Adipose tissue (tissue), 3 donors: ENCODE results near the gene BAIAP3. TPM values are rescaled to one million over a fixed set of nuclear protein-coding genes. Genes with fewer than 3 reads are reported as not detected.

Source experiments
- H3K27ac ChIP-seq: one replicate; pipeline ENCODE4 v1.5.1; 2013; ENCODE audit warnings: low read depth, low read length
- WGBS, 3 donors: extraction: QIAGEN DNeasy Blood & Tissue Kit; methylation state at CpG; one replicate each; pipeline ENCODE4 v1.1.7; 2013; 5-methylcytosine and 5-hydroxymethylcytosine counted together
- polyA plus RNA-seq, 3 donors: library from polyadenylated mRNA; stranded (reverse); fragments of 200-250 nt; gene quantifications; one replicate each; pipeline ENCODE4 v1.2.3, GENCODE V29; 2013
- donor health status: healthy with polysubstance abuse.
- donor health status: Bipolar disorder and iron deficiency.
- donor health status: healthy.

BAIAP3 gene
- polyA plus RNA-seq, 3 donors: 2.7 to 11.4 (median 6.2) TPM

- 88 to 89% (median 88%) methylated on average over 37 to 38 of the region's 38 CpGs for WGBS, 3 donors
- H3K27ac ChIP-seq: no peak overlapping the region
These were observed 19.6 kb upstream of the BAIAP3 start for GRCh38 chr16:1313721-1314369.

- H3K27ac ChIP-seq: no peak overlapping the region
- WGBS, 3 donors: 82 to 90% (median 85%) methylated on average over 28 of the region's 28 CpGs
These were observed 18.9 kb upstream of the BAIAP3 start for GRCh38 chr16:1314399-1315068.

GRCh38 chr16:1315081-1316032, 18.1 kb upstream of the BAIAP3 start:
- H3K27ac ChIP-seq: no peak overlapping the region
- 84 to 85% (median 84%) methylated on average over 36 to 46 of the region's 46 CpGs for WGBS, 3 donors

- no peak overlapping the region for H3K27ac ChIP-seq
- 85 to 92% (median 88%) methylated on average over 14 of the region's 14 CpGs for WGBS, 3 donors
These were observed 17.4 kb upstream of the BAIAP3 start for GRCh38 chr16:1316033-1316405.

- 88 to 93% (median 90%) methylated on average over 32 of the region's 32 CpGs for WGBS, 3 donors
- no peak overlapping the region for H3K27ac ChIP-seq
These were observed 15.8 kb upstream of the BAIAP3 start for GRCh38 chr16:1317479-1318267.

- no peak overlapping the region for H3K27ac ChIP-seq
- 79 to 85% (median 81%) methylated on average over 9 of the region's 9 CpGs for WGBS, 3 donors
These were observed 15.2 kb upstream of the BAIAP3 start for GRCh38 chr16:1318268-1318545.

- 92 to 93% (median 93%) methylated on average over 33 of the region's 33 CpGs for WGBS, 3 donors
- H3K27ac ChIP-seq: no peak overlapping the region
These were observed 14.4 kb upstream of the BAIAP3 start for GRCh38 chr16:1319041-1319440.

GRCh38 chr16:1320097-1320496, 13.3 kb upstream of the BAIAP3 start:
- WGBS, 3 donors: 85 to 94% (median 86%) methylated on average over 11 to 12 of the region's 12 CpGs
- H3K27ac ChIP-seq: no peak overlapping the region

- no peak overlapping the region for H3K27ac ChIP-seq
- 85 to 93% (median 87%) methylated on average over 21 to 22 of the region's 22 CpGs for WGBS, 3 donors
These were observed 12.7 kb upstream of the BAIAP3 start for GRCh38 chr16:1320658-1321240.

GRCh38 chr16:1322407-1322806, 11.0 kb upstream of the BAIAP3 start:
- no peak overlapping the region for H3K27ac ChIP-seq
- 96 to 98% (median 96%) methylated on average over 8 of the region's 8 CpGs for WGBS, 3 donors

- 77 to 86% (median 83%) methylated on average over 31 to 35 of the region's 35 CpGs for WGBS, 3 donors
These were observed 9.9 kb upstream of the BAIAP3 start for GRCh38 chr16:1323296-1324239.

GRCh38 chr16:1324286-1324826, 9.1 kb upstream of the BAIAP3 start:
- H3K27ac ChIP-seq: no peak overlapping the region
- 82 to 88% (median 83%) methylated on average over 22 of the region's 22 CpGs for WGBS, 3 donors

More at GRCh38 chr16:1323296-1324239, 9.9 kb upstream of the BAIAP3 start:
- no peak overlapping the region for H3K27ac ChIP-seq

- WGBS, 3 donors: 88 to 91% (median 89%) methylated on average over 15 of the region's 15 CpGs
These were observed 8.2 kb upstream of the BAIAP3 start for GRCh38 chr16:1325261-1325660.

GRCh38 chr16:1325673-1326371, 7.6 kb upstream of the BAIAP3 start:
- H3K27ac ChIP-seq: no peak overlapping the region
- 62 to 74% (median 69%) methylated on average over 19 to 20 of the region's 20 CpGs for WGBS, 3 donors

More at GRCh38 chr16:1325261-1325660, 8.2 kb upstream of the BAIAP3 start:
- no peak overlapping the region for H3K27ac ChIP-seq

- WGBS, 3 donors: 70 to 76% (median 73%) methylated on average over 17 of the region's 17 CpGs
These were observed 7.1 kb upstream of the BAIAP3 start for GRCh38 chr16:1326391-1326790.

GRCh38 chr16:1326946-1327618, 6.4 kb upstream of the BAIAP3 start:
- H3K27ac ChIP-seq: no peak overlapping the region
- 74 to 78% (median 75%) methylated on average over 16 to 17 of the region's 17 CpGs for WGBS, 3 donors

More at GRCh38 chr16:1326391-1326790, 7.1 kb upstream of the BAIAP3 start:
- no peak overlapping the region for H3K27ac ChIP-seq
